Measurements from ENCODE around the gene LY6G6F. TPM values are rescaled to one million over a fixed set of nuclear protein-coding genes. Genes with fewer than 3 reads are reported as not detected.
A peak's percentile ranks its signal among the peaks of the same experiment; 100 is the strongest.

Gene LY6G6F
- total and polyA plus RNA-seq, 2 experiments from 2014 or later = not detected

GRCh38 chr6:31734821-31735406 is 28.2 kb downstream of the LY6G6F start (continued):
- no peak for TF ChIP-seq STAT1 (IDR thresholded peaks at IDR 0.05; ENCODE audit: unreplicated experiment)
- TF ChIP-seq EZH2phosphoT487 (IDR thresholded peaks at IDR 0.05; ENCODE audit: unreplicated experiment) = no peak
- TF ChIP-seq NANOG (IDR thresholded peaks at IDR 0.05; ENCODE audit: borderline replicate concordance) = no peak
- TF ChIP-seq JUNB (IDR thresholded peaks at IDR 0.05; ENCODE audit: unreplicated experiment) = no peak
- TF ChIP-seq ZNF114 (CRISPR knock-in tag; IDR thresholded peaks at IDR 0.05) = no peak
- TF ChIP-seq EZH2 (IDR thresholded peaks at IDR 0.05; ENCODE audit: low read depth, unreplicated experiment) = no peak
- no peak; the same call in 1 of the 2 replicates for TF ChIP-seq CREB1 (CRISPR knock-in tag; IDR thresholded peaks at IDR 0.05; ENCODE audit: low read depth)
- TF ChIP-seq, protein P1, sequence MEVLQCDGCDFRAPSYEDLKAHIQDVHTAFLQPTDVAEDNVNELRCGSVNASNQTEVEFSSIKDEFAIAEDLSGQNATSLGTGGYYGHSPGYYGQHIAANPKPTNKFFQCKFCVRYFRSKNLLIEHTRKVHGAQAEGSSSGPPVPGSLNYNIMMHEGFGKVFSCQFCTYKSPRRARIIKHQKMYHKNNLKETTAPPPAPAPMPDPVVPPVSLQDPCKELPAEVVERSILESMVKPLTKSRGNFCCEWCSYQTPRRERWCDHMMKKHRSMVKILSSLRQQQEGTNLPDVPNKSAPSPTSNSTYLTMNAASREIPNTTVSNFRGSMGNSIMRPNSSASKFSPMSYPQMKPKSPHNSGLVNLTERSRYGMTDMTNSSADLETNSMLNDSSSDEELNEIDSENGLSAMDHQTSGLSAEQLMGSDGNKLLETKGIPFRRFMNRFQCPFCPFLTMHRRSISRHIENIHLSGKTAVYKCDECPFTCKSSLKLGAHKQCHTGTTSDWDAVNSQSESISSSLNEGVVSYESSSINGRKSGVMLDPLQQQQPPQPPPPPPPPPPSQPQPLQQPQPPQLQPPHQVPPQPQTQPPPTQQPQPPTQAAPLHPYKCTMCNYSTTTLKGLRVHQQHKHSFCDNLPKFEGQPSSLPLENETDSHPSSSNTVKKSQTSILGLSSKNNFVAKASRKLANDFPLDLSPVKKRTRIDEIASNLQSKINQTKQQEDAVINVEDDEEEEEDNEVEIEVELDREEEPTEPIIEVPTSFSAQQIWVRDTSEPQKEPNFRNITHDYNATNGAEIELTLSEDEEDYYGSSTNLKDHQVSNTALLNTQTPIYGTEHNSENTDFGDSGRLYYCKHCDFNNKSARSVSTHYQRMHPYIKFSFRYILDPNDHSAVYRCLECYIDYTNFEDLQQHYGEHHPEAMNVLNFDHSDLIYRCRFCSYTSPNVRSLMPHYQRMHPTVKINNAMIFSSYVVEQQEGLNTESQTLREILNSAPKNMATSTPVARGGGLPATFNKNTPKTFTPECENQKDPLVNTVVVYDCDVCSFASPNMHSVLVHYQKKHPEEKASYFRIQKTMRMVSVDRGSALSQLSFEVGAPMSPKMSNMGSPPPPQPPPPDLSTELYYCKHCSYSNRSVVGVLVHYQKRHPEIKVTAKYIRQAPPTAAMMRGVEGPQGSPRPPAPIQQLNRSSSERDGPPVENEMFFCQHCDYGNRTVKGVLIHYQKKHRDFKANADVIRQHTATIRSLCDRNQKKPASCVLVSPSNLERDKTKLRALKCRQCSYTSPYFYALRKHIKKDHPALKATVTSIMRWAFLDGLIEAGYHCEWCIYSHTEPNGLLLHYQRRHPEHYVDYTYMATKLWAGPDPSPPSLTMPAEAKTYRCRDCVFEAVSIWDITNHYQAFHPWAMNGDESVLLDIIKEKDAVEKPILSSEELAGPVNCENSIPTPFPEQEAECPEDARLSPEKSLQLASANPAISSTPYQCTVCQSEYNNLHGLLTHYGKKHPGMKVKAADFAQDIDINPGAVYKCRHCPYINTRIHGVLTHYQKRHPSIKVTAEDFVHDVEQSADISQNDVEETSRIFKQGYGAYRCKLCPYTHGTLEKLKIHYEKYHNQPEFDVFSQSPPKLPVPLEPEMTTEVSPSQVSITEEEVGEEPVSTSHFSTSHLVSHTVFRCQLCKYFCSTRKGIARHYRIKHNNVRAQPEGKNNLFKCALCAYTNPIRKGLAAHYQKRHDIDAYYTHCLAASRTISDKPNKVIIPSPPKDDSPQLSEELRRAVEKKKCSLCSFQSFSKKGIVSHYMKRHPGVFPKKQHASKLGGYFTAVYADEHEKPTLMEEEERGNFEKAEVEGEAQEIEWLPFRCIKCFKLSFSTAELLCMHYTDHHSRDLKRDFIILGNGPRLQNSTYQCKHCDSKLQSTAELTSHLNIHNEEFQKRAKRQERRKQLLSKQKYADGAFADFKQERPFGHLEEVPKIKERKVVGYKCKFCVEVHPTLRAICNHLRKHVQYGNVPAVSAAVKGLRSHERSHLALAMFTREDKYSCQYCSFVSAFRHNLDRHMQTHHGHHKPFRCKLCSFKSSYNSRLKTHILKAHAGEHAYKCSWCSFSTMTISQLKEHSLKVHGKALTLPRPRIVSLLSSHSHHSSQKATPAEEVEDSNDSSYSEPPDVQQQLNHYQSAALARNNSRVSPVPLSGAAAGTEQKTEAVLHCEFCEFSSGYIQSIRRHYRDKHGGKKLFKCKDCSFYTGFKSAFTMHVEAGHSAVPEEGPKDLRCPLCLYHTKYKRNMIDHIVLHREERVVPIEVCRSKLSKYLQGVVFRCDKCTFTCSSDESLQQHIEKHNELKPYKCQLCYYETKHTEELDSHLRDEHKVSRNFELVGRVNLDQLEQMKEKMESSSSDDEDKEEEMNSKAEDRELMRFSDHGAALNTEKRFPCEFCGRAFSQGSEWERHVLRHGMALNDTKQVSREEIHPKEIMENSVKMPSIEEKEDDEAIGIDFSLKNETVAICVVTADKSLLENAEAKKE (CRISPR knock-in tag; IDR thresholded peaks at IDR 0.05) = no peak

DNA sequence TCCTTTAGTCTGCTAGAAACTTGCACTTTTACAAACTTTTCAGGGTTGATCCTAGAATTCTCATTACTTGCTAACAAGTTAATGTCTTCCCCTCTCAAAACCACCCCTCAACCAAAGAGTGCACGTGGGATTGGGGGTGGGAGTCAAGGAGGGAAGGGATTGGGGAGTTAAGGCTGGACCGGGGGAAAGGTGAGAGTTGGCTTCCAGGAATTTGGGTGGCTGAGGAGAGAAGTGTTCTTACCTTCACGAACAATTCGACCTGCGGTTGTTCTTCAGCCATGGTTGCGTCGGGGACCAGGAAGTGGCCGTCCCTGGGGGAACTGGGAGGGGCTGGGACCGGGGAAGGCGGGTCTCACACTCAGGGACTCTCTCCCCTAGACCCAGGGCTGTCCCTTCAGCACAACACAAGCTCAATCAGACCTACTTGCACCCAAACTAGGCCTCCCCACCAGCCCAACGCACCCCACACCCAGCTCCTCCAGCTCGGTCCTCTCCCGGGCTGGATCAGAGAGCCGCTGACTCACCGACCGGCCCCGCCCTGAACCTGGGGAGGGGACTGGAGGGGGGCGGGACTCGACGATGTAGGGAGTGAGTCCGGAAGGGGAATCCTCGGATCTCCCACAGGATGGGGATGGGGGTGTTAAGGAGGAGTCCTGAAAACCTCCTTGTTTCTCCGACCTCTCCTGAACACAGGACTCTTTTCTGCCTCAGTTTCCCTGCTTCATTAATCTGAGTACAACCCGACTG is 29.5 kb downstream of the LY6G6F start, which contains the start of gene CLIC1:
Gene CLIC1 (minus strand): TSS at position 510 of the 747 bp plus-strand sequence. CDS start 230 bp downstream, at position 280.
- H3K79me2 ChIP-seq (replicated peaks; ENCODE audit: insufficient read depth) = peaks cover 27% of the 10 kb centered on the region
- ATAC-seq (peak; percentile 43), DNase-seq (ENCODE audit: low spot score) (peak; percentile 90)
- peak within 1 kb of the TSS; percentile 92 for H3K4me3 Mint-ChIP-seq
- H3K36me3 Mint-ChIP-seq (ENCODE audit: low read depth) = peaks cover 39% of the 10 kb centered on the region
- TF ChIP-seq POLR2AphosphoS5 (IDR thresholded peaks at IDR 0.05; ENCODE audit: low read depth) (peak; percentile 87), NANOG (IDR thresholded peaks at IDR 0.05; ENCODE audit: borderline replicate concordance) (no peak), EZH2 (IDR thresholded peaks at IDR 0.05; ENCODE audit: low read depth, unreplicated experiment) (no peak), CREB1 (CRISPR knock-in tag; IDR thresholded peaks at IDR 0.05; ENCODE audit: low read depth) (no peak)
- H3K4me3 ChIP-seq = peak within 1 kb of the TSS; percentile 96
- peaks cover 45% of the 10 kb centered on the region for H3K4me1 Mint-ChIP-seq
- H3K4me1 ChIP-seq (ENCODE audit: insufficient read depth) = peaks cover 44% of the 10 kb centered on the region
- H3K4me2 ChIP-seq = peak within 1 kb of the TSS; percentile 91
- H4K20me1 ChIP-seq (replicated peaks; ENCODE audit: insufficient read depth) = peaks cover 11% of the 10 kb centered on the region; the same call in 1 of the 2 replicates
- H3K27ac ChIP-seq (ENCODE audit: low read depth) = peak within 1 kb of the TSS; percentile 58; the same call in 1 of the 2 replicates
- peak within 1 kb of the TSS; percentile 83 for H2AFZ ChIP-seq
- peak within 1 kb of the TSS; percentile 43 for H3K27ac Mint-ChIP-seq
- H3F3A ChIP-seq (replicated peaks; ENCODE audit: low read depth) = peaks cover 55% of the 10 kb centered on the region
- peaks cover 33% of the 10 kb centered on the region for H3K27me3 Mint-ChIP-seq (ENCODE audit: insufficient read depth, low read depth, poor library complexity)
- no peaks in the 10 kb centered on the region for H3K9me2 ChIP-seq (ENCODE audit: insufficient read depth)
- no peaks in the 10 kb centered on the region for H3K27me3 ChIP-seq (ENCODE audit: insufficient read depth)
- no peaks in the 10 kb centered on the region; the same call in 2 of the 3 replicates for H3K9me3 Mint-ChIP-seq
- peaks cover 26% of the 10 kb centered on the region for H3K36me3 ChIP-seq (ENCODE audit: insufficient read depth)
